NCI-H510A (cell line): Measurements from ENCODE around the gene XPR1.

Experiments used
- DNase-seq: peaks from one replicate; lab custom pipeline; 2025; lab: John Stamatoyannopoulos, UW

XPR1 gene

GRCh38 chr1:180892272-180892671 is 260.4 kb downstream of the XPR1 start:
- DNase-seq, result no peak

- no peak for DNase-seq
Measured at GRCh38 chr1:180892675-180893074, 260.9 kb downstream of the XPR1 start.

- no peak for DNase-seq
Measured at GRCh38 chr1:180893614-180894013, 261.8 kb downstream of the XPR1 start.

- DNase-seq, result no peak
Measured at GRCh38 chr1:180896161-180896560, 264.3 kb downstream of the XPR1 start.

GRCh38 chr1:180898441-180899219 is 266.8 kb downstream of the XPR1 start:
- no peak for DNase-seq

GRCh38 chr1:180899262-180899661 is 267.4 kb downstream of the XPR1 start:
- DNase-seq, result no peak

GRCh38 chr1:180901076-180901990 is 269.5 kb downstream of the XPR1 start:
- DNase-seq, result no peak

GRCh38 chr1:180902541-180902940 is 270.7 kb downstream of the XPR1 start:
- no peak for DNase-seq

- no peak for DNase-seq
Measured at GRCh38 chr1:180905927-180906326, 274.1 kb downstream of the XPR1 start.

- DNase-seq, result no peak
Measured at GRCh38 chr1:180906511-180906910, 274.7 kb downstream of the XPR1 start.

GRCh38 chr1:180907313-180908055 is 275.7 kb downstream of the XPR1 start:
- DNase-seq, result no peak

- DNase-seq, result no peak
Measured at GRCh38 chr1:180908074-180908765, 276.4 kb downstream of the XPR1 start.

GRCh38 chr1:180909005-180909414 is 277.2 kb downstream of the XPR1 start:
- no peak for DNase-seq

GRCh38 chr1:180909462-180909976 is 277.7 kb downstream of the XPR1 start:
- DNase-seq, result no peak

- DNase-seq, result no peak
Measured at GRCh38 chr1:180911640-180912191, 279.9 kb downstream of the XPR1 start.

GRCh38 chr1:180912211-180912800 is 280.5 kb downstream of the XPR1 start:
- no peak for DNase-seq

GRCh38 chr1:180912801-180913565 is 281.2 kb downstream of the XPR1 start, which contains the start of gene KIAA1614:
TSS of gene KIAA1614 (plus strand) at chr1:180912897. CDS start at chr1:180913244, 347 bp downstream.
- no peak for DNase-seq

GRCh38 chr1:180915426-180915965 is 283.7 kb downstream of the XPR1 start:
- DNase-seq, result no peak

- DNase-seq, result no peak
Measured at GRCh38 chr1:180916012-180916770, 284.4 kb downstream of the XPR1 start.
